Ovary (tissue), 3 donors: ENCODE results near the gene GH2.
"Not testable (repeated sequence)": the region's sequence is repeated elsewhere in the genome, so short reads cannot be mapped to it uniquely, and the experiment has no call there.

Experiments used
- POLR2A ChIP-seq: fragments of 450-650 bp; IDR thresholded peaks from one replicate; pipeline ENCODE4 v1.6.1; 2017; ENCODE audit warnings: antibody characterized with exemption, mild to moderate bottlenecking, moderate library complexity
- TF ChIP-seq, protein P1 (sequence below), 3 donors: fragments of 450-650 bp in 2 of 3; fragments of 200-600 bp in 1 of 3; IDR thresholded peaks; one replicate each; pipeline versions ENCODE4 v1.5.1 to v1.8.0; 2016 to 2022; ENCODE audit warnings: antibody characterized with exemption in 3 of 3, mild to moderate bottlenecking in 1 of 3
- donor health status: DM: no; HTN: no; CAD: no.

DNA sequence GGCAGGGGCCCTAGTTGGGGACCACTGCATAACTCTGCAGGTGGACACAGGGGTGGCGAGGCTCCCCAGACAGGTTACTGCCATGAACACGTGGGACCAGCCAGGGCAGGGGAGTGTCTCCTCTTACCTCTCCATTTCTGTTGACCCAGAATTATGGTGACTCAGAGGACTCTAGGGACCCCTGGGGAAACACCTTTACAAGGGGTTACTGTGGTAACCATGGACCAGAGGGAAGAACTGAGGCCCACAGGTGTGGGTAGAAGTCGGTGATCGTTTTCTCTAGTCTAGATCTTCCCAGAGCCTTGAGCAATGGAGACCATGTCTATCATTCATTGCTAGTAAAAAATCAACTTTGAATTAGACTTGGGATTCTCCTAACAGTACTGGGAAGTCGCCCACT, 39.0 kb upstream of the GH2 start:
- TF ChIP-seq, protein P1, sequence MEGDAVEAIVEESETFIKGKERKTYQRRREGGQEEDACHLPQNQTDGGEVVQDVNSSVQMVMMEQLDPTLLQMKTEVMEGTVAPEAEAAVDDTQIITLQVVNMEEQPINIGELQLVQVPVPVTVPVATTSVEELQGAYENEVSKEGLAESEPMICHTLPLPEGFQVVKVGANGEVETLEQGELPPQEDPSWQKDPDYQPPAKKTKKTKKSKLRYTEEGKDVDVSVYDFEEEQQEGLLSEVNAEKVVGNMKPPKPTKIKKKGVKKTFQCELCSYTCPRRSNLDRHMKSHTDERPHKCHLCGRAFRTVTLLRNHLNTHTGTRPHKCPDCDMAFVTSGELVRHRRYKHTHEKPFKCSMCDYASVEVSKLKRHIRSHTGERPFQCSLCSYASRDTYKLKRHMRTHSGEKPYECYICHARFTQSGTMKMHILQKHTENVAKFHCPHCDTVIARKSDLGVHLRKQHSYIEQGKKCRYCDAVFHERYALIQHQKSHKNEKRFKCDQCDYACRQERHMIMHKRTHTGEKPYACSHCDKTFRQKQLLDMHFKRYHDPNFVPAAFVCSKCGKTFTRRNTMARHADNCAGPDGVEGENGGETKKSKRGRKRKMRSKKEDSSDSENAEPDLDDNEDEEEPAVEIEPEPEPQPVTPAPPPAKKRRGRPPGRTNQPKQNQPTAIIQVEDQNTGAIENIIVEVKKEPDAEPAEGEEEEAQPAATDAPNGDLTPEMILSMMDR (IDR thresholded peaks at IDR 0.05) = not testable (repeated sequence)
- TF ChIP-seq POLR2A = not testable (repeated sequence)
